GM12892 (cell line): Measurements from ENCODE around the gene ARSK.

ENCODE experiments used
- POLR2A ChIP-seq: IDR thresholded peaks from 2 replicates; pipeline ENCODE4 v1.6.1; 2011; ENCODE audit warnings: low read depth, low read length, control low read depth
- POLR2AphosphoS5 ChIP-seq: IDR thresholded peaks from 2 replicates; pipeline ENCODE4 v1.6.1; 2011; ENCODE audit warnings: low read depth, low read length, control low read depth
- TAF1 ChIP-seq: IDR thresholded peaks from 2 replicates; pipeline ENCODE4 v1.6.1; 2011; ENCODE audit warnings: low read depth, mild to moderate bottlenecking, control low read depth, low read length, borderline replicate concordance

- TF ChIP-seq POLR2A: no peak
- no peak for TF ChIP-seq TAF1
- TF ChIP-seq POLR2AphosphoS5: no peak
These were observed 89.6 kb downstream of the ARSK start for GRCh38 chr5:95644351-95645042.
